HG02938 (cell line): ENCODE results near the gene TRIM77.
"Not testable (repeated sequence)": the region's sequence is repeated elsewhere in the genome, so short reads cannot be mapped to it uniquely, and the experiment has no call there.

Experiments
- ATAC-seq: cut with Tn5 transposase; IDR thresholded peaks from one replicate; pipeline ENCODE4 v1.9.1; 2021; ENCODE audit warnings: mild to moderate bottlenecking, moderate library complexity; ENCODE audit not compliant: unreplicated experiment

Gene TRIM77, protein sequence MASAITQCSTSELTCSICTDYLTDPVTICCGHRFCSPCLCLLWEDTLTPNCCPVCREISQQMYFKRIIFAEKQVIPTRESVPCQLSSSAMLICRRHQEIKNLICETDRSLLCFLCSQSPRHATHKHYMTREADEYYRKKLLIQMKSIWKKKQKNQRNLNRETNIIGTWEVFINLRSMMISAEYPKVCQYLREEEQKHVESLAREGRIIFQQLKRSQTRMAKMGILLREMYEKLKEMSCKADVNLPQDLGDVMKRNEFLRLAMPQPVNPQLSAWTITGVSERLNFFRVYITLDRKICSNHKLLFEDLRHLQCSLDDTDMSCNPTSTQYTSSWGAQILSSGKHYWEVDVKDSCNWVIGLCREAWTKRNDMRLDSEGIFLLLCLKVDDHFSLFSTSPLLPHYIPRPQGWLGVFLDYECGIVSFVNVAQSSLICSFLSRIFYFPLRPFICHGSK

DNA sequence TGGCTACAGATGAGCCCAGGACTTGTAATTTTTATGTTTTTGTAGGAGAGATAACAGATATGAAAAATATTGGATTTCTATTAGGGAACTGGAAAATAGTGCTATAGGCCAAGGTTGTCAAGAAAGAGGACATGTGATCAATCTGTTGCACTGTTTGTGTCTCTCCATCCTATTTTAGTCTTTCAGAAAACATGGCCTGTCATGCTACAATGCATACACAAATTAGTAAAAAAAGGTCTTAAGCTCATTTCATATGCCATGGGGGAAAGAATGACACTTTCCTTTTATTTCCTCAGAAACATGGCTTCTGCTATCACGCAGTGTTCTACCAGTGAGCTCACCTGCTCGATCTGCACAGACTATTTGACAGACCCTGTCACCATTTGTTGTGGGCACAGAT, at the start of gene TRIM77:
Gene TRIM77 (plus strand): TSS at position 301 of the 400 bp plus-strand sequence. CDS start 0 bp downstream, at position 301.
- ATAC-seq: not testable (repeated sequence)

DNA sequence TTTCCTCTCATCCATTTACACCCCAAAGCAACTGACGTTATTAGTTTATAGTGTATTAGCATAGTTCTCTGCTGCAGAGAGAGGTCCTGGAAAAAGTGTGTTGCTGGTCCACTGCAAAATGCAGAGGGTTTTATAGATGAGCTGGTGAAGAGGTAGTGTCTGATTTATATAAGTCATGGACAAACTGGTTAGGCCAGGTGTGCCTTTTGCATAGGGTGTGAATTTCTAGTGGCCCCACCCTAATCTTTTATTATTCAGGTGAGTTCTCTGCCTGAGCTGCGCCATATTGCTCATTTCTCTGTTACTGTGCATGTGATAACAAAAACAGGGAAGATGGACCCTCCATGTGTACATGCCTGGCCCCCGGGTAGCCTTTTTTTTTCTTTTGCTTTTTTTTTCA, 43.1 kb upstream of the TRIM77 start:
- no peak for ATAC-seq

DNA sequence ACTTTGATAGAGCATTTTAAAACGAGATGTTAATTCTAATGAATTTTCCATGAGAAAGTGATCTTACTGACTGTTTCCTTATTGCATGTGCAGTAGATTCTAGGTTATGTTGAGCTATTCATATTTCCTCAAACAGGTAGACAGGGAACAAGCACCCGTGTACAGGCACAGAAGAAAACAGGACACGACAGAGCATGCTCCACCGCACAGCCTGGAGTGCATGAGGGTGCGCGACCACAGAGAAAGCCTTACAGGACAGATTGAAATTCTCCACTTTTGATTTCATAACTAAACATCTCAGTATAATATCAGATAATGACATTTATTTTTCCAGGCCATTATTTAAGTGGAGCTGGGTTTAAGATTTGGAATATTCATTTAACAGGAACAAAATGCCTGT, 41.9 kb upstream of the TRIM77 start:
- ATAC-seq: not testable (repeated sequence)

DNA sequence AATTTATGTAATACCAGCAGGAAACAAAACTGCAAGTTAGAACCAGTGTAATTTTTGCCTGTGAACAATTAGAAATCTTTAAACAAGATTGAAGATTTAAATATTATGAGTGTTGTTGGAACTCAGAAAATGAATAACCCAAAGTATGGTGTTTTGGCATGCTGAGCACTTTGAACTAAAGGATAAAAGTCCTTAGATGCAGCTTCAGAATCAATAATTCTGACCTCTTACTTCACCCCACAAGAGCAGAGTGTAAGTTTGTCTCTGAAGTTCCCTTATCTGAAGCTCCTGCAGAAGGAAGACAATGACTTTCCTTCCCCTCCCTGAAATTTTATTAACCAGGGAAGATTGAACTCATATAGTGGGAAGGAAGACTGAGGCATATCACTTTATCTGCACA, 40.5 kb upstream of the TRIM77 start:
- not testable (repeated sequence) for ATAC-seq

- ATAC-seq: not testable (repeated sequence)
Observed at GRCh38 chr11:89669993-89670669, 40.0 kb upstream of the TRIM77 start.

DNA sequence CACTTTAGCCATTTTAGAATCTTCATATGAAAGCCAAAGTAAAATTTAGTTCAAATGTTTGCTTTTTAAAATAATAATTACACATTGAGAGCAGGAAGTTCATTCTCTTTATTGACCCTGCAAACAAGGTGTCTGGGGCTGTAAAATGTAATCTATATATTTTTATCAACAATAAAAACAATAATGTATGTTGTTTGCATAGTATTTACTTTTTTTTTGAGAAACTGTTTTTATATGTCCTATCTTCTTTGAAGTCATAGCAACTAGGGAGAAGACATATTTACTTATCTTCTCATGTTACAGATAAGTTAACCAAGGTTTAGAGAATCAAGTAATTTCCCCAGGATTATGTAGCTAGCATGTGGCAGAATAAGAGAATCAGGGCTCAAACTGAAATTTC, 37.6 kb upstream of the TRIM77 start:
- ATAC-seq: not testable (repeated sequence)

DNA sequence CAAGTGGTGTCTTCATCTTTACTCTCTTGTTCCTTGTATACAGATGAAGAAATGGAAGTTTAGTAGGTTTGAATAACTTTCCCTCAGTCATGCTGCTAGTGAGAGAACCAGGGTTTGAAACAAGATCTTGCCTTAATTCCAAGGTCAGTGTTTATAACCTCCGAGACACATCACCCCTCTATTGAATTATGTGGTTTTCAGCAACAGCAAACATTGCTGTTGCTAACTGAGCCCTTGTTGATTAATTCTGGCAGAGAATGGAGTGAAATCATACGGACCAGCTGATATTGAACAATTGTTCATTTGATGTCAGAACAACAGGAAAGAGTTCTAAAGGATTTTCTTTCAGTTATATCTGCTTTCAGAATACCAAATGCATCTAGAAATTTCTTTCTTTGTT, 36.7 kb upstream of the TRIM77 start:
- ATAC-seq: not testable (repeated sequence)

- not testable (repeated sequence) for ATAC-seq
Observed at GRCh38 chr11:89675383-89675782, 34.7 kb upstream of the TRIM77 start.

- ATAC-seq: not testable (repeated sequence)
Observed at GRCh38 chr11:89675948-89676347, 34.2 kb upstream of the TRIM77 start.

GRCh38 chr11:89707080-89707479, 3.0 kb upstream of the TRIM77 start:
- not testable (repeated sequence) for ATAC-seq

DNA sequence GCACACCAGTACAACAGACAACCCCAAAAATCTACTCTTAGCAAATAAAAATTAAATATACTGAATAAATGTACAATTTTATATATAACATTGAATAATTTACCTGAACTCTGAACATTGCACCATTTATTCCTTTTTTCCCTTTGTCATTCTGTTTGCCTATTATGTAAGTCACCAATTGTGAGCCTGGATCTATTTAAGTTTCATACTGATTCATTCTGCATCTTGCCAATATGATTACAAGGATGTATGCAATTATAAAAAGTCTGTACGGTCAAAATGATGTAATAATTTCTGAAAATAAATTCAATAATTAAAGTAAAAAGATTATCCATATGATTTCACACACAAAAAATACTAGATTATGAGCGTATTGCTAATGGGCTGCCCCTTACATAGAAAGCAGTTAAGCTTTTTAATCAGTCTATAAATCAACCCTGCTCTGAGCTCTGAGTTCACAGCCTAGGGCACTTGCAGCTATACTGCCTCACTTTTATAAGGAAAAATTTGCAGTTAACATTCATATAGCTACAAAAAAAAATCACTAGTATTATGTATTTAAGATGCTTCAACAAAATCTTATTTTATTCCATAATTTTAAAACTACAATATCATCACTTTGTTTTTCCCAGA, 14.9 kb downstream of the TRIM77 start:
- ATAC-seq: not testable (repeated sequence)

DNA sequence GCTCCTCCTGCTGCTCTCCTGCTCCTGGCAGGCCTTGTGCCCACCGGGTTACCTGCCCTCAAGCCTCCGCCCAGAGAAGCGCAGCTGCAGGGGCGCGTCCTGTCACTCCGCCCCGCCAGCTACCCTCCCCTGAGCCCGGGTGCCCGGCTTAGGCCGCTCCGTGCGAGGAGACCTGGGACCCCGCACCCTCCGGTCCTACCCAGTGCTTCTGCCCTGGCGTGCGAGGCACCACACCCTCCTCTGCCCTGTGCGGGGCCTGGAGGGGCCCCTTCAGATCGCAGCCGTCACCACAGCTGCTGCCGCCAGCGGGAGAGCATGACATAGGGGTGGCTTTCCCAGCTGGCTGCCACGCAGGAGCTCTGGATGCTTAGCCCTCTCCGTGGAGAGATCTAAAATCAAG, 20.1 kb downstream of the TRIM77 start:
- ATAC-seq: not testable (repeated sequence)

DNA sequence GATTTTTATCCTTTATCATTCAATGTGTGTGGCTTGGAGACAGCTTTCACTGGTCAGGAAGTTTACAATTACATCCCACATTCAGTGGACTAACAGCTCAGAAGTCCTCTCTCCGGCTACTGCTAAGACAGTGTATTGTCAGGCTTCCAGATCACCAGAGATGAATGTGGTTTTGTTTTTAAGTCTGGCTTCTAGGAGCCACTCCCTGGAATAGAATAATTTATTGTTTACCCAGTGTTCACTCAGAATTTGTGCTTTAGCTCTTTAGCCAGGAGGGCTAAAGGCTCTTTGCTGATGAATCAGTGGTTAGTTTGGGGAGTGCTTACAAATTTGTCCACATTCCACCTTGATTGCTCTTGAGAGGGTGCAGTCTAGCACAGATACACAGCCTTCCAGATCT, 26.5 kb downstream of the TRIM77 start:
- no peak for ATAC-seq

GRCh38 chr11:89737116-89737515, 27.0 kb downstream of the TRIM77 start:
- no peak for ATAC-seq

DNA sequence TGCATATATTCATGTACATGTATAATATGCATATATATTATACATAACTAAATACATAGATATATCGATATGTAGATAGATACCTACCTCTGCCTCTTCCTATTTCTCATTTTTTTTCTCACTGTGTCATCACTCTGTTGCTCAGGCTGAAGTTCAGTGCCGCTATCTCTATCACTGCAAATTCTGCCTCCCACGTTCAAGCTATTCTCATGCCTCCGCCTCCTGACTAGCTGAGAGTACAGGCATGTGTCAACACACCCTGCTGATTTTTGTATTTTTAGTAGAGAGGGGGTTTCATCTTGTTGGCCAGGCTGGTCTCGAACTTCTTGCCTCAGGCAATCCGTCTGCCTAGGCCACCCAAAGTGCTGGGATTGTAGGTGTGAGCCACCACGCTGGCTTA, 31.3 kb downstream of the TRIM77 start:
- not testable (repeated sequence) for ATAC-seq

GRCh38 chr11:89744158-89744557, 34.1 kb downstream of the TRIM77 start:
- not testable (repeated sequence) for ATAC-seq

DNA sequence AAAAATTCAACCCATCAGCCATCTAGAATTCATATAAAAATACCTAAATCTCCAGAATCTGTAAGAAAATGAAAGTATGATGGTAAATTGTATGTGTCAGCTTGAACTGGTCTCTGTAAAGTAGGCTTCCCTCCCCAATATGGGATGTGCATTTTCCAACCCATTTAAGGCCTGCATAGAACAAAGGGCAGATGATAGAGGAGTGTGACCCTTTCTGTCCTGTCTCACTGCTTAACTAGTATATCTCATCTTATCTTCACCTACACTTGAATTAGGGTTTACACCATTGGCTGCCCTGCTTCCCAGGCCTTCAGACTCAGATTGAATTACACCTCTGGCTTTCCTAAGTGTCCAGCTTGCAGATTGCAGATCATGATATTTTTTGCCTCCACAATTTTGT, 40.7 kb downstream of the TRIM77 start:
- not testable (repeated sequence) for ATAC-seq
